OCI-LY3 (cell line): Measurements from ENCODE around the gene TULP3.

Source experiments
- H2AFZ ChIP-seq: fragments of 200-600, 300-600 bp; shearing (Covaris generic); 2 replicates; pipeline ENCODE4 v1.6.0; 2014; ENCODE audit warnings: antibody characterized with exemption, low read depth, low read length
- H3K27ac ChIP-seq: fragments of 200-600, 300-600 bp; sonication (generic); 2 replicates; pipeline ENCODE4 v1.5.1; 2014; ENCODE audit warnings: mild to moderate bottlenecking, low read length, moderate library complexity, mixed read lengths
- H3K27me3 ChIP-seq: fragments of 200-600, 300-600 bp; sonication (generic); 2 replicates; pipeline ENCODE4 v1.6.1; 2014; ENCODE audit warnings: low read depth, low read length, mixed read lengths
- H3K36me3 ChIP-seq: fragments of 200-600, 300-600 bp; sonication (generic); replicated peaks from 2 replicates; pipeline ENCODE3; 2014; ENCODE audit warnings: low read depth, low read length, mixed read lengths
- H3K4me1 ChIP-seq: fragments of 300-600, 200-600 bp; sonication (generic); 2 replicates; pipeline ENCODE4 v1.6.1; 2014; ENCODE audit warnings: low read length, mixed read lengths
- H3K4me2 ChIP-seq: fragments of 200-600, 300-600 bp; sonication (generic); 2 replicates; pipeline ENCODE4 v1.6.1; 2014; ENCODE audit warnings: low read length, mixed read lengths
- H3K4me3 ChIP-seq: fragments of 300-600, 200-600 bp; sonication (generic); 2 replicates; pipeline ENCODE4 v1.5.1; 2014; ENCODE audit warnings: antibody characterized with exemption, mild to moderate bottlenecking, low read length, moderate library complexity
- H3K79me2 ChIP-seq: fragments of 300-600, 200-600 bp; shearing (Covaris generic); 2 replicates; pipeline ENCODE4 v1.6.1; 2014; ENCODE audit warnings: mild to moderate bottlenecking, low read length, mixed read lengths
- H3K9ac ChIP-seq: fragments of 300-600, 200-600 bp; shearing (Covaris generic); 2 replicates; pipeline ENCODE4 v1.6.0; 2014; ENCODE audit warnings: mild to moderate bottlenecking, low read length, moderate library complexity
- H3K9me3 ChIP-seq: fragments of 200-600, 300-600 bp; shearing (Covaris generic); 2 replicates; pipeline ENCODE4 v1.6.1; 2014; ENCODE audit warnings: low read length, mixed read lengths; ENCODE audit not compliant: insufficient read depth
- H4K20me1 ChIP-seq: fragments of 200-600, 300-600 bp; sonication (generic); 2 replicates; pipeline ENCODE4 v1.6.1; 2016; ENCODE audit warnings: low read length, mixed read lengths; ENCODE audit not compliant: insufficient read depth
- EZH2phosphoT487 ChIP-seq: fragments of 200-600 bp; shearing (Covaris generic); IDR thresholded peaks from 2 replicates; pipeline ENCODE4 v1.6.1; 2018; ENCODE audit warnings: antibody characterized with exemption, mixed run types, low read depth
- TF ChIP-seq, protein P1 (sequence below): fragments of 200-600, 300-600 bp; sonication (generic); IDR thresholded peaks from 2 replicates; pipeline ENCODE4 v1.5.1; 2014; ENCODE audit warnings: antibody characterized with exemption, low read length, low read depth

TULP3 gene

DNA sequence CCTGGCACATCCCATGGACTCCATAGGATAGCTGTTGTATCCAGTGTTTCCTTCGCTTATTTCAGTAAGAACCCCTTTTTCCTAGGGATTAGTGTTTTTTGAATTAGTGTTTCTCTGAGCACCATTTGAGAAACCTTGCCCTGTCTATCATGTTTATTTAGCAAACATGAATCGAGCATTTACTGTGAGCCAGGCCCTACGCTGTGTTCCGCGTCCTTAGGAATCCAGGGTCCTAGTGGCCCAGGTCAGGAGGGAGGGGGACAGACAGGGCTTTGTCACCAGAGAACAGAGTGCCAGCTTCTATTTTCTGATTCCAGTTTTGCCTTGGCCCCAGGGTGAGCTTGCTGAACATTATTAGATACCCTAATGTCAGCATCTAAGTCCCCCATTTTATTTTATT, 71.0 kb downstream of the TULP3 start:
- no peaks in the 10 kb centered on the region for H3K36me3 ChIP-seq
- peaks cover 12% of the 10 kb centered on the region for H3K4me1 ChIP-seq
- no peak overlapping the region for H3K27ac ChIP-seq
- H3K27me3 ChIP-seq, result 0 out of 2 replicates have a peak, but pooled peaks cover 7% of the 10 kb centered on the region
- H3K4me3 ChIP-seq, result no peak overlapping the region
- H3K9me3 ChIP-seq, result no peaks in the 10 kb centered on the region
- no peak overlapping the region for H2AFZ ChIP-seq
- H4K20me1 ChIP-seq, result peaks cover 8% of the 10 kb centered on the region; the same call in 1 of the 2 replicates
- no peak overlapping the region for H3K9ac ChIP-seq
- peaks cover 48% of the 10 kb centered on the region for H3K79me2 ChIP-seq
- TF ChIP-seq, protein P1, sequence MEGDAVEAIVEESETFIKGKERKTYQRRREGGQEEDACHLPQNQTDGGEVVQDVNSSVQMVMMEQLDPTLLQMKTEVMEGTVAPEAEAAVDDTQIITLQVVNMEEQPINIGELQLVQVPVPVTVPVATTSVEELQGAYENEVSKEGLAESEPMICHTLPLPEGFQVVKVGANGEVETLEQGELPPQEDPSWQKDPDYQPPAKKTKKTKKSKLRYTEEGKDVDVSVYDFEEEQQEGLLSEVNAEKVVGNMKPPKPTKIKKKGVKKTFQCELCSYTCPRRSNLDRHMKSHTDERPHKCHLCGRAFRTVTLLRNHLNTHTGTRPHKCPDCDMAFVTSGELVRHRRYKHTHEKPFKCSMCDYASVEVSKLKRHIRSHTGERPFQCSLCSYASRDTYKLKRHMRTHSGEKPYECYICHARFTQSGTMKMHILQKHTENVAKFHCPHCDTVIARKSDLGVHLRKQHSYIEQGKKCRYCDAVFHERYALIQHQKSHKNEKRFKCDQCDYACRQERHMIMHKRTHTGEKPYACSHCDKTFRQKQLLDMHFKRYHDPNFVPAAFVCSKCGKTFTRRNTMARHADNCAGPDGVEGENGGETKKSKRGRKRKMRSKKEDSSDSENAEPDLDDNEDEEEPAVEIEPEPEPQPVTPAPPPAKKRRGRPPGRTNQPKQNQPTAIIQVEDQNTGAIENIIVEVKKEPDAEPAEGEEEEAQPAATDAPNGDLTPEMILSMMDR, result no peak
- TF ChIP-seq EZH2phosphoT487, result no peak
- H3K4me2 ChIP-seq, result no peak overlapping the region

DNA sequence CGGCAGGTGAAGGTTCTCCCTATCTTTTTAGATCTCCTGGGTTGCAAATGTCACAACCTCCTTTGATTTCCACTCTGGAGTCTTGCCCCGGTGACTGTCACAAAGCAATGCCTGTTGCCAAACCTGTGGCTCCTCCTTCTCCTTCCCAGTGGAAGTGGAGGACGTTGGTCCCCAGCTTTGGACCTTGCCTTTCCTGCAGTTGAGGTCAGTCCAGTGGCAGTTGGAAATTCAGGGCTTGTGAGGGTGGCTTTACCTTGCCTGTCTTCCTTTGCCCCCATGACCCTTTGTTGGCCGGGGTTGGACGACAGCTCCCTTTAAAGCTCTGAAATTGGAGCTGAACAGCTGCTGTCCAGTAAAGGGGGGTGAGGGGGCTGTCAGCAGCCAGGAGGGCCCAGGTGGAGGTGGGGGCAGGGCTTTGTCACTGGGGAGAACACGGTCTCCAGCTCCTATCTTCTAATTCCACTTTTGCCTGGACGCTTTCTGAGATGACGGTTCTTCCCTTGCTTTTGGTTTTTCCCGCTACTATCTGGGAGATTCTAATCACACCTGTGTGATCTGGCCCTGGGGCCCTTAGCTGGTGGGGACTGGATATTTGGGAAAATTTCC, 72.6 kb downstream of the TULP3 start:
- Histone ChIP-seq H3K4me1 (peaks cover 10% of the 10 kb centered on the region), H3K36me3 (no peaks in the 10 kb centered on the region), H4K20me1 (peaks cover 8% of the 10 kb centered on the region; the same call in 1 of the 2 replicates), H2AFZ (no peak overlapping the region), H3K4me3 (no peak overlapping the region), H3K4me2 (no peak overlapping the region), H3K27ac (no peak overlapping the region), H3K27me3 (no peaks in the 10 kb centered on the region), H3K9ac (no peak overlapping the region), H3K79me2 (peaks cover 53% of the 10 kb centered on the region), H3K9me3 (no peaks in the 10 kb centered on the region)
- TF ChIP-seq, protein P1, result no peak
- no peak for TF ChIP-seq EZH2phosphoT487

DNA sequence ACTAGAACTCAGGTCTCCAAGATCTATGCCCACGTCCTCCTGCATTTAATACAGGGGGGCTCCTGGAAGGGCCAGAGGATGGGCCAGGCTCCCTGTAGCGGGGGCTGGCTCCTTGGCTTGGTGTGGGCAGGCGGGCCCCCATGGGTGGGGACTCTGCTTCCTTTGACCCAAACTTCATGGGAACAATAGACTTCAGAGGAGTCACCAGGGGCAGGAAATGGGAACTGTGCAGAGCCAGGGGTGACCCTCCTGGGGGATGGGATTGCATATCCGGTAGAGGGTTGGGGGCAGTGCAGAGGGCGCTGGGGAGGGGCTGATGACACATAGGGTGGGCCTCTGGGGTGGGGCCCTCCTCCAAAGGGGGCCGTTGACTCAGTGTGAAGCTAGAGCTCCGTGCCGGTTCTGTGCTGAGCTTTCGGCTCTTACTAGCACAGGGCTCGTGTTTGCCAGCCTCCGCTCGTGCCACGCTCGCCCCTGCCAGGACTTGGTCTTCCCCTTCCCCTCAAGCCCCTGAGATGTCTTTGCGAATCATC, 73.1 kb downstream of the TULP3 start:
- Histone ChIP-seq H3K27ac (no peak overlapping the region), H3K27me3 (no peaks in the 10 kb centered on the region), H3K4me3 (no peak overlapping the region), H3K9ac (no peak overlapping the region), H3K4me1 (peaks cover 7% of the 10 kb centered on the region; the same call in 1 of the 2 replicates), H3K9me3 (no peaks in the 10 kb centered on the region), H3K36me3 (no peaks in the 10 kb centered on the region), H3K4me2 (no peak overlapping the region), H3K79me2 (peaks cover 53% of the 10 kb centered on the region), H4K20me1 (peaks cover 8% of the 10 kb centered on the region; the same call in 1 of the 2 replicates), H2AFZ (no peak overlapping the region)
- TF ChIP-seq, protein P1, result no peak
- TF ChIP-seq EZH2phosphoT487, result no peak

DNA sequence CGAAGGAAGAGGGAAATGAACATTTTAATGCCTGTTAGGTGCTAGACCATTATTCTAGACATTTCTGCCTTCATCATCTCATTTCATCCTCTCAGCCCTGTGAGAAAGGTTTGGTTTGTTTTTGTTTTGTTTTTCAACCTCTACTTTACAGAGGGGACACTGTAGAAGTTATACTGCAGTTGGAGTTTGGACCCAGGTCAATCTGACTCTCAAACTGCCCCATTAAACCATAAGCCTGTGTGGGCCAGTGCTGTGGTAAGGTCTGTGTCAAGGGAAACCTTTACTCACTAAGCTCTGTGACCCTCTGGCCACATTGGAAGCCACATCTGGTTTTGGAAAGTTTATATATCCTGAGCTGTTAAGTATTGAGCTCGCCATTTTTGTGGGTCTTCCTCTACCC, 77.0 kb downstream of the TULP3 start:
- Histone ChIP-seq H2AFZ (no peak overlapping the region), H3K4me2 (no peak overlapping the region), H3K9me3 (no peaks in the 10 kb centered on the region), H3K4me3 (no peak overlapping the region), H3K27me3 (no peaks in the 10 kb centered on the region), H4K20me1 (no peaks in the 10 kb centered on the region), H3K36me3 (peaks cover 3% of the 10 kb centered on the region), H3K4me1 (no peaks in the 10 kb centered on the region), H3K79me2 (peaks cover 29% of the 10 kb centered on the region; the same call in 1 of the 2 replicates), H3K27ac (no peak overlapping the region), H3K9ac (no peak overlapping the region)
- TF ChIP-seq, protein P1, result no peak
- no peak for TF ChIP-seq EZH2phosphoT487
